Keratinocyte (primary cell): ENCODE results near the gene A3GALT2. TPM values are rescaled to one million over a fixed set of nuclear protein-coding genes. Genes with fewer than 3 reads are reported as not detected.

Experiments used
- DNase-seq: peaks from one replicate; pipeline ENCODE4 v3.0.0-alpha.2; 2011; ENCODE audit warnings: low read depth, missing footprints, low spot score
- FAIRE-seq: peaks from 2 replicates; lab custom pipeline; 2011; peaks lifted over from hg19 to GRCh38; lab: Jason Lieb, UNC
- H2AFZ ChIP-seq: 2 replicates; pipeline ENCODE4 v1.6.0; 2012; ENCODE audit warnings: low read length, control low read depth, inconsistent platforms; ENCODE audit not compliant: control insufficient read depth
- H3K27ac ChIP-seq: 2 replicates; pipeline ENCODE4 v1.5.1; 2011; ENCODE audit warnings: low read length; ENCODE audit not compliant: control insufficient read depth, insufficient read depth
- H3K27me3 ChIP-seq: 3 replicates; pipeline ENCODE4 v1.6.0; 2011; ENCODE audit warnings: low read length; ENCODE audit not compliant: control insufficient read depth, insufficient read depth; ENCODE audit errors: extremely low read depth
- H3K36me3 ChIP-seq, 2 experiments: 2 replicates in 1 of 2; 3 replicates in 1 of 2; pipeline ENCODE4 v1.5.1; 2011; ENCODE audit warnings: low read length in 2 of 2, mild to moderate bottlenecking in 1 of 2; ENCODE audit not compliant: control insufficient read depth in 2 of 2, insufficient read depth in 2 of 2; ENCODE audit errors: extremely low read depth in 1 of 2
- H3K4me1 ChIP-seq: 3 replicates; pipeline ENCODE4 v1.5.1; 2011; ENCODE audit warnings: low read length; ENCODE audit not compliant: control insufficient read depth, insufficient read depth; ENCODE audit errors: extremely low read depth
- H3K4me2 ChIP-seq: 3 replicates; pipeline ENCODE4 v1.6.0; 2011; ENCODE audit warnings: low read depth, low read length; ENCODE audit not compliant: control insufficient read depth, insufficient read depth; ENCODE audit errors: extremely low read depth
- H3K4me3 ChIP-seq, 3 experiments: fragments of 200-600 bp in 1 of 3; sonication (generic) in 1 of 3; 2 replicates in 2 of 3; 3 replicates in 1 of 3; pipeline ENCODE4 v1.5.1; 2011 to 2016; ENCODE audit warnings: low read length in 3 of 3, mild to moderate bottlenecking in 3 of 3, control low read depth in 2 of 3, inconsistent platforms in 1 of 3, low read depth in 1 of 3, mixed read lengths in 1 of 3, mixed run types in 1 of 3, moderate library complexity in 1 of 3; ENCODE audit not compliant: control insufficient read depth in 2 of 3, insufficient read depth in 2 of 3; ENCODE audit errors: extremely low read depth in 1 of 3
- H3K79me2 ChIP-seq: 2 replicates; pipeline ENCODE4 v1.6.0; 2012; ENCODE audit warnings: low read length; ENCODE audit not compliant: control insufficient read depth, insufficient read depth
- H3K9ac ChIP-seq: 3 replicates; pipeline ENCODE4 v1.6.0; 2011; ENCODE audit warnings: low read length; ENCODE audit not compliant: control insufficient read depth, insufficient read depth; ENCODE audit errors: extremely low read depth
- H3K9me1 ChIP-seq: 3 replicates; pipeline ENCODE4 v1.6.0; 2011; ENCODE audit warnings: low read length; ENCODE audit not compliant: control insufficient read depth, insufficient read depth; ENCODE audit errors: extremely low read depth
- H3K9me3 ChIP-seq: 2 replicates; pipeline ENCODE4 v1.5.1; 2012; ENCODE audit warnings: low read depth, low read length; ENCODE audit not compliant: control insufficient read depth
- H4K20me1 ChIP-seq: 3 replicates; pipeline ENCODE4 v1.6.0; 2011; ENCODE audit warnings: low read length; ENCODE audit not compliant: control insufficient read depth, insufficient read depth; ENCODE audit errors: extremely low read depth
- EZH2 ChIP-seq: IDR thresholded peaks from one replicate; pipeline ENCODE4 v1.6.1; 2012; ENCODE audit warnings: inconsistent platforms, mild to moderate bottlenecking, low read length, moderate library complexity
- dilution Hi-C: fragments of 300-500 bp; cut with MboI; formaldehyde crosslinking; loops from one replicate; pipeline ENCODE4 v1.7.0; 2020; ENCODE audit warnings: low sequenced_read_pairs; ENCODE audit not compliant: extremely low pct_ligation_motif_present
- polyA plus RNA-seq, 5 experiments: library from polyadenylated mRNA; depleted of rRNA in 3 of 5; stranded (reverse) in 3 of 5; stranded (forward) in 1 of 5; unstranded in 1 of 5; fragments of >200 nt; gene quantifications; 1 replicate in 1 of 5; 2 replicates in 3 of 5; 3 replicates in 1 of 5; pipeline versions ENCODE4 v1.2.1 to v1.2.3, GENCODE V29; 2011 to 2012; ENCODE audit warnings: missing spikeins in 2 of 5, low read depth in 1 of 5, low replicate concordance in 1 of 5
- TF ChIP-seq, protein P1 (sequence below), 3 experiments: IDR thresholded peaks in 1 of 3; conservative IDR thresholded peaks in 1 of 3; optimal IDR thresholded peaks in 1 of 3; 2 replicates in 2 of 3; 3 replicates in 1 of 3; pipeline versions ENCODE3 to v1.5.1; 2011; ENCODE audit warnings: low read length in 3 of 3, mild to moderate bottlenecking in 3 of 3, moderate library complexity in 2 of 3, control low read depth in 1 of 3, inconsistent platforms in 1 of 3; ENCODE audit not compliant: insufficient read depth in 2 of 3; ENCODE audit errors: extremely low read depth in 1 of 3

A3GALT2 gene
- polyA plus RNA-seq, 1 donor (not counting 4 experiments of a cell fraction or from before 2014, with no cell fraction given), result not detected

DNA sequence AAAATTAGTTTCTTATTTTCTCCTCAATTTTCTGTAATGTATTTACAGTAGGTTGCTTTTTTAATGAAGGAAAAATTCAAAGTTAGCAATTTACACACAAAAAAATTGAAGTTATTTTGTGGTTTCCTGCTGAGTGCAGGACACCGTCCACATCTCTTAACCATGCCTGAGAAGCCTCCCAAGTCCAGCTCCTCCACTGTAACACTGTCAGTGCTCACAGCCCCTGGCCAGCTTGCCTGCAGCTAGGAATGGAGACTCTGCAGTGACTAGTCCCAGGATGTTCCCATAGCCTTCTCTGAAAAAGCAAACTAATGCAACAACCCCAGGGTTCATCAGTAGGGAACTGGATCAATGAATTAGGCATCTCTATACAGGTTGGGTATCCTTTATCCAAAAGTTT, 3.5 kb downstream of the A3GALT2 start:
- Histone ChIP-seq H3K4me2 (no peak overlapping the region), H3K27me3 (no peaks in the 10 kb centered on the region), H3K9me1 (no peaks in the 10 kb centered on the region), H4K20me1 (no peaks in the 10 kb centered on the region), H3K79me2 (no peaks in the 10 kb centered on the region), H3K4me1 (no peaks in the 10 kb centered on the region), H3K36me3 (no peaks in the 10 kb centered on the region), H3K9me3 (no peaks in the 10 kb centered on the region), H2AFZ (no peak overlapping the region), H3K9ac (no peak overlapping the region), H3K4me3 (no peak overlapping the region), H3K27ac (no peak overlapping the region)
- DNase-seq, result no peak
- no peak for FAIRE-seq
- dilution Hi-C loops, result no loop called here
- TF ChIP-seq, protein P1, sequence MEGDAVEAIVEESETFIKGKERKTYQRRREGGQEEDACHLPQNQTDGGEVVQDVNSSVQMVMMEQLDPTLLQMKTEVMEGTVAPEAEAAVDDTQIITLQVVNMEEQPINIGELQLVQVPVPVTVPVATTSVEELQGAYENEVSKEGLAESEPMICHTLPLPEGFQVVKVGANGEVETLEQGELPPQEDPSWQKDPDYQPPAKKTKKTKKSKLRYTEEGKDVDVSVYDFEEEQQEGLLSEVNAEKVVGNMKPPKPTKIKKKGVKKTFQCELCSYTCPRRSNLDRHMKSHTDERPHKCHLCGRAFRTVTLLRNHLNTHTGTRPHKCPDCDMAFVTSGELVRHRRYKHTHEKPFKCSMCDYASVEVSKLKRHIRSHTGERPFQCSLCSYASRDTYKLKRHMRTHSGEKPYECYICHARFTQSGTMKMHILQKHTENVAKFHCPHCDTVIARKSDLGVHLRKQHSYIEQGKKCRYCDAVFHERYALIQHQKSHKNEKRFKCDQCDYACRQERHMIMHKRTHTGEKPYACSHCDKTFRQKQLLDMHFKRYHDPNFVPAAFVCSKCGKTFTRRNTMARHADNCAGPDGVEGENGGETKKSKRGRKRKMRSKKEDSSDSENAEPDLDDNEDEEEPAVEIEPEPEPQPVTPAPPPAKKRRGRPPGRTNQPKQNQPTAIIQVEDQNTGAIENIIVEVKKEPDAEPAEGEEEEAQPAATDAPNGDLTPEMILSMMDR (optimal IDR thresholded peaks at IDR 0.05 in 1 of 3, IDR thresholded peaks at IDR 0.05 in 1 of 3, conservative IDR thresholded peaks at IDR 0.05 in 1 of 3; ENCODE audit: extremely low read depth in 1 of 3, insufficient read depth in 2 of 3, low read length in 3 of 3), result no peak
- TF ChIP-seq EZH2, result no peak

DNA sequence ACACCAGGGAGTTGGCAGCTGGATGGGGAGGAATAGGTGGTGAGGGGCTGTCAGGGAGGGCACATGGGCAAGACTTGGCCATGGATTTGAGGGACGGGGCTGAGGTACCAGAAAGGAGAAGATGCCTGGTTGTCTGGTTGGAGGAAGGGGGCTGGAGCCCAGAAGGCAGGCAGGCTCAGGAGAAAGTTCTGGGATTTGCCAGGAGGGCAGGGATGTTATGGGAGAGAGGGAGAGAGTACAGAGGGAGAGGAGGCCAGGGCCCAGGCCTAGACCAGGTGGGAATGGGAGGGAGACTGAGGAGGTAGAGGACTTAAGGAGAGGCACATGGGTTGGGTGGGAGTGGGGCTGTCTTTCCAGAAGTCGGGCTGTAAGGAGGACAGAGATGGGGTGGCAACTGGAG, 4.3 kb downstream of the A3GALT2 start:
- Histone ChIP-seq H3K9me1 (no peaks in the 10 kb centered on the region), H3K4me1 (no peaks in the 10 kb centered on the region), H3K27me3 (no peaks in the 10 kb centered on the region), H3K4me3 (no peak overlapping the region), H4K20me1 (no peaks in the 10 kb centered on the region), H2AFZ (no peak overlapping the region), H3K27ac (no peak overlapping the region), H3K9me3 (no peaks in the 10 kb centered on the region), H3K9ac (no peak overlapping the region), H3K79me2 (no peaks in the 10 kb centered on the region), H3K36me3 (no peaks in the 10 kb centered on the region), H3K4me2 (no peak overlapping the region)
- no peak for TF ChIP-seq EZH2
- TF ChIP-seq, protein P1 (optimal IDR thresholded peaks at IDR 0.05 in 1 of 3, IDR thresholded peaks at IDR 0.05 in 1 of 3, conservative IDR thresholded peaks at IDR 0.05 in 1 of 3; ENCODE audit: extremely low read depth in 1 of 3, insufficient read depth in 2 of 3, low read length in 3 of 3), result no peak
- dilution Hi-C loops, result no loop called here
- DNase-seq (no peak), FAIRE-seq (no peak)
